MM.1S (cell line): ENCODE results near the gene NLGN1.

Source experiments
- CTCF ChIP-seq: fragments of 300-600 bp; sonication (generic); IDR thresholded peaks from 2 replicates; pipeline ENCODE4 v1.5.1; 2016; ENCODE audit warnings: antibody characterized with exemption, low read length, mixed read lengths
- EZH2 ChIP-seq: fragments of 300-600 bp; sonication (generic); optimal IDR thresholded peaks from 2 replicates; pipeline ENCODE3; 2017; ENCODE audit warnings: low read depth, mild to moderate bottlenecking, antibody characterized with exemption, low read length, mixed read lengths

GRCh38 chr3:173730391-173730790 lies 332.8 kb downstream of the NLGN1 start:
- TF ChIP-seq EZH2 (no peak), CTCF (no peak)
